H1 (cell line): ENCODE data around the gene CACNB1. TPM values are rescaled to one million over a fixed set of nuclear protein-coding genes. Genes with fewer than 3 reads are reported as not detected.

ENCODE experiments used
- KDM1A ChIP-seq: fragments of 200-600, 300-600 bp; sonication (generic); IDR thresholded peaks from 2 replicates; pipeline ENCODE4 v1.7.1; 2016; ENCODE audit warnings: mild to moderate bottlenecking, low read length, borderline replicate concordance
- RAD21 ChIP-seq, 2 experiments: IDR thresholded peaks in 1 of 2; conservative IDR thresholded peaks in 1 of 2; 2 replicates each; pipeline ENCODE4 v1.6.1; 2011; ENCODE audit warnings: low read depth in 2 of 2, low read length in 2 of 2, improper control_type of control experiment in 1 of 2, inconsistent platforms in 1 of 2, mild to moderate bottlenecking in 1 of 2, moderate library complexity in 1 of 2
- SIN3A ChIP-seq, 2 experiments: IDR thresholded peaks in 1 of 2; conservative IDR thresholded peaks in 1 of 2; 2 replicates each; pipeline ENCODE4 v1.6.1; 2011 to 2012; ENCODE audit warnings: low read length in 2 of 2, improper control_type of control experiment in 1 of 2, low read depth in 1 of 2, mild to moderate bottlenecking in 1 of 2
- SP4 ChIP-seq: IDR thresholded peaks from 2 replicates; pipeline ENCODE4 v1.6.1; 2012; ENCODE audit warnings: low read length, inconsistent platforms
- TCF12 ChIP-seq: IDR thresholded peaks from 2 replicates; pipeline ENCODE4 v1.6.1; 2011; ENCODE audit warnings: low read depth, mild to moderate bottlenecking, low read length
- polyA plus RNA-seq, 7 experiments: library from polyadenylated mRNA; depleted of rRNA in 3 of 7; stranded (reverse) in 5 of 7; unstranded in 2 of 7; fragments of >200 nt in 5 of 7; fragments of 200-250 nt in 2 of 7; gene quantifications; 1 replicate in 5 of 7; 2 replicates in 1 of 7; 4 replicates in 1 of 7; pipeline versions ENCODE4 v1.2.1 to v1.2.3, GENCODE V29; 2011 to 2013; ENCODE audit warnings: missing spikeins in 2 of 7, mixed read lengths in 2 of 7
- total RNA-seq: library from RNA; stranded (reverse); fragmentation: NEBNext Ultra II Directional; extraction: Animal tissue kit (Norgen Biotek cat#: 25700); gene quantifications from 2 replicates; pipeline ENCODE4 v1.2.1, GENCODE V29; 2021

Gene CACNB1
- total and polyA plus RNA-seq, 2 of the 8 experiments (the other 6 are each of a cell fraction or from before 2014, with no cell fraction given), result 7.2 to 17.8 TPM

DNA sequence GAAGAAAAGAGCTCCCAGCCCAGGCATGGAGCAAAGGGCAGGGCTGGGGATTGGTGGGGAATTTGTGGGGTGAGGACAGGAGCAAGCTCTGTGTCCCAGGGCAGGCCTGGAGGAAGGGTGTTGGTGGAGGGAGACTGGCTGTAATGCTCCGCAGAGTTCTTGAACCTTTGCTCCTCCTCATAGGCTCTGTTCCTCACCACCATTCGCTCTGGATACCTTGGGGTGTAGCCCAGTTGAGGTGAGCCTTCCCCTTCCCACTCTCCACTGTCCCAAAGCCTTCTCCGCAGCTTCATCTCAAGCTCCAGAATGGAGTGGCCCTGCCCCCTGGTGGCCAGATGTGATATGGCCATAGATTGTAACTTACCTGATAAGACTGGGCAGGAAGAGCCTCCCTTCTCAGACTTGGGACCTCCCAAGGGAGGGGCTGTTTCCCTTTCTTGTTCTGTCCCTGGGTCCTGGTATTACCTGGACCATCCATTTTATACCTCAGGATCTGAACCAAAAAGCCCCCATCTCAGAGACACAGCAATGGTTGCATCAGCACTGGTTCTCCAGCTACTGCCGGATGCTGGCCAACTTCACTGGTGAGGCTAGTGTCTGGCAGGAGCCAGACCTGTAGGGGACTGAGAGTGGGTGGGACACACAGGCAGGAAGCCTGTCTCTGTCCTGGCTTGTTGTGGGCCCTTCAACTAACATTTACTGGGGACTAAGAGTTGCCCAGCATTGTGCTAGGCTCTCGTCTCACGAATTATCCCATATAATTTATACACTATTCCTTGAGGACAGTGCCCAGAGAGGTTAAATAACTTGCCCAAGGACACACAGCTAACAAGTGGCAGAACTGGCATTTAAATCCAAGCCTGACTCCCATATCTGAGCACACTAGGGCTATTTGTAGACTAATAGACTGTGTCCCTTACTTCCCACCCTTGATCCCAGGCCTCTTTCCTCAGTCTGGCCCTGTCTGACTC lies 47.4 kb upstream of the CACNB1 start (continued):
- peak; percentile 94 to 96 for TF ChIP-seq RAD21 (IDR thresholded peaks at IDR 0.05 in 1 of 2, conservative IDR thresholded peaks at IDR 0.05 in 1 of 2; ENCODE audit: low read depth in 2 of 2, low read length in 2 of 2)
- TF ChIP-seq SIN3A (conservative IDR thresholded peaks at IDR 0.05 in 1 of 2, IDR thresholded peaks at IDR 0.05 in 1 of 2; ENCODE audit: low read depth in 1 of 2, low read length in 2 of 2), result 0 out of 4 replicates have a peak, but pooled peaks of 1 of the 2 experiments have one; percentile 44
- peak; percentile 78; the same call in 1 of the 2 replicates for TF ChIP-seq KDM1A
- TF ChIP-seq TCF12, result no peak
- TF ChIP-seq SP4, result 0 out of 2 replicates have a peak, but pooled peaks have one; percentile 50
